Liver (tissue), 9 donors: Measurements from ENCODE around the gene SLC7A6. TPM values are rescaled to one million over a fixed set of nuclear protein-coding genes. Genes with fewer than 3 reads are reported as not detected.

ENCODE experiments used
- DNase-seq: peaks from one replicate; pipeline ENCODE4 v3.0.0-alpha.2; 2017; ENCODE audit warnings: low spot score
- H3K27ac ChIP-seq, 2 donors: one replicate each; pipeline ENCODE4 v1.7.0; 2013; ENCODE audit warnings: inconsistent platforms in 2 of 2, low read length in 2 of 2, control low read depth in 1 of 2, low read depth in 1 of 2, mild to moderate bottlenecking in 1 of 2
- H3K27me3 ChIP-seq, 4 donors: one replicate each; pipeline versions ENCODE4 v1.6.1 to v1.7.0; 2013; ENCODE audit warnings: low read length in 3 of 4, inconsistent platforms in 1 of 4, mild to moderate bottlenecking in 1 of 4, moderate library complexity in 1 of 4; ENCODE audit not compliant: control insufficient read depth in 4 of 4, insufficient read depth in 4 of 4
- H3K36me3 ChIP-seq, 4 donors: one replicate each; pipeline versions ENCODE4 v1.6.1 to v1.7.0; 2013; ENCODE audit warnings: low read length in 3 of 4, mild to moderate bottlenecking in 3 of 4, low read depth in 1 of 4, moderate library complexity in 1 of 4; ENCODE audit not compliant: control insufficient read depth in 4 of 4, insufficient read depth in 3 of 4
- H3K4me1 ChIP-seq, 4 donors: one replicate each; pipeline versions ENCODE4 v1.6.1 to v1.7.0; 2013; ENCODE audit warnings: low read length in 3 of 4, mild to moderate bottlenecking in 3 of 4, moderate library complexity in 1 of 4; ENCODE audit not compliant: control insufficient read depth in 4 of 4, insufficient read depth in 4 of 4
- H3K4me3 ChIP-seq, 3 donors: one replicate each; pipeline versions ENCODE4 v1.6.1 to v1.7.0; 2013; ENCODE audit warnings: low read length in 3 of 3, control low read depth in 1 of 3, low read depth in 1 of 3, mild to moderate bottlenecking in 1 of 3
- H3K9ac ChIP-seq, 2 donors: one replicate each; pipeline ENCODE4 v1.7.0; 2013; ENCODE audit warnings: low read length in 2 of 2, mild to moderate bottlenecking in 2 of 2, moderate library complexity in 2 of 2, control low read depth in 1 of 2, low read depth in 1 of 2
- H3K9me3 ChIP-seq, 4 donors: one replicate each; pipeline versions ENCODE4 v1.6.1 to v1.7.0; 2013; ENCODE audit warnings: low read length in 3 of 4; ENCODE audit not compliant: control insufficient read depth in 4 of 4
- CTCF ChIP-seq: fragments of 150-350 bp; IDR thresholded peaks from 2 replicates; pipeline ENCODE4 v1.5.1; 2017; ENCODE audit warnings: improper control_type of control experiment, low read depth, low read length; ENCODE audit not compliant: missing input control
- EGR1 ChIP-seq, 2 donors: IDR thresholded peaks; 2 replicates each; pipeline ENCODE4 v1.6.1; 2016 to 2018; ENCODE audit warnings: antibody characterized with exemption in 2 of 2, low read depth in 2 of 2
- FOXA1 ChIP-seq: IDR thresholded peaks from 2 replicates; pipeline ENCODE4 v1.6.1; 2016; ENCODE audit warnings: antibody characterized with exemption
- FOXA2 ChIP-seq: IDR thresholded peaks from 2 replicates; pipeline ENCODE4 v1.6.1; 2016; ENCODE audit warnings: antibody characterized with exemption
- GABPA ChIP-seq, 2 donors: IDR thresholded peaks in 1 of 2; conservative IDR thresholded peaks in 1 of 2; 2 replicates each; pipeline ENCODE4 v1.6.1; 2016; ENCODE audit warnings: antibody characterized with exemption in 2 of 2, mild to moderate bottlenecking in 1 of 2, moderate library complexity in 1 of 2
- HNF4A ChIP-seq, 2 donors: conservative IDR thresholded peaks; 2 replicates each; pipeline ENCODE4 v1.6.1; 2016; ENCODE audit warnings: antibody characterized with exemption in 2 of 2, mild to moderate bottlenecking in 2 of 2
- HNF4G ChIP-seq: IDR thresholded peaks from 2 replicates; pipeline ENCODE4 v1.6.1; 2016; ENCODE audit warnings: antibody characterized with exemption
- JUND ChIP-seq, 2 donors: IDR thresholded peaks; 2 replicates each; pipeline ENCODE4 v1.6.1; 2016; ENCODE audit warnings: antibody characterized with exemption in 2 of 2
- NR2F2 ChIP-seq: IDR thresholded peaks from 2 replicates; pipeline ENCODE4 v1.6.1; 2016; ENCODE audit warnings: antibody characterized with exemption
- RXRA ChIP-seq, 2 donors: IDR thresholded peaks; 2 replicates each; pipeline ENCODE4 v1.6.1; 2017 to 2018; ENCODE audit warnings: antibody characterized with exemption in 2 of 2, mild to moderate bottlenecking in 1 of 2
- TAF1 ChIP-seq: conservative IDR thresholded peaks from 2 replicates; pipeline ENCODE4 v1.6.1; 2016; ENCODE audit warnings: antibody characterized with exemption, mild to moderate bottlenecking
- YY1 ChIP-seq: IDR thresholded peaks from 2 replicates; pipeline ENCODE4 v1.6.1; 2016; ENCODE audit warnings: antibody characterized with exemption, mild to moderate bottlenecking
- WGBS: extraction: QIAGEN DNeasy Blood & Tissue Kit; methylation state at CpG from one replicate; pipeline ENCODE4 v1.1.7; 2013; 5-methylcytosine and 5-hydroxymethylcytosine counted together
- polyA plus RNA-seq, 2 donors: library from polyadenylated mRNA; stranded (reverse) in 1 of 2; unstranded in 1 of 2; fragments of 200-250 nt in 1 of 2; fragments of >200 nt in 1 of 2; fragmentation: Nextera tagmentation in 1 of 2; extraction: Ambion mirVana in 1 of 2; gene quantifications; one replicate each; pipeline versions ENCODE4 v1.2.1 to v1.2.3, GENCODE V29; 2013 to 2015
- total RNA-seq, 2 donors: library from RNA; depleted of rRNA; stranded (reverse); fragments of >200 nt; gene quantifications; one replicate each; pipeline ENCODE4 v1.2.3, GENCODE V29; 2014
- TF ChIP-seq, protein P1 (sequence below): IDR thresholded peaks from 2 replicates; pipeline ENCODE4 v1.6.1; 2016; ENCODE audit warnings: antibody characterized with exemption
- TF ChIP-seq, protein P2 (sequence below): IDR thresholded peaks from 2 replicates; pipeline ENCODE4 v1.6.1; 2016; ENCODE audit warnings: antibody characterized with exemption
- TF ChIP-seq, protein P3 (sequence below): IDR thresholded peaks from 2 replicates; pipeline ENCODE4 v1.6.1; 2016; ENCODE audit warnings: antibody characterized with exemption, mild to moderate bottlenecking
- TF ChIP-seq, protein P4 (sequence below): IDR thresholded peaks from 2 replicates; pipeline ENCODE4 v1.6.1; 2016; ENCODE audit warnings: antibody characterized with exemption
- donor health status: healthy.
- donor health status: healthy.
- donor health status: healthy.
- donor health status: healthy.
- donor health status: healthy.

The SLC7A6 gene
- total and polyA plus RNA-seq, 4 donors, result 1.2 to 4.9 (median 1.9) TPM

- H3K27me3 ChIP-seq, result no peaks in the 10 kb centered on the region
- no peaks in the 10 kb centered on the region for H3K4me1 ChIP-seq
- no peak overlapping the region for H3K4me3 ChIP-seq
- peaks cover 10 to 47% (median 33%) of the 10 kb centered on the region in 4 donors for H3K36me3 ChIP-seq
- no peak for DNase-seq
- 95% methylated on average over 13 of the region's 13 CpGs for WGBS
- no peak overlapping the region for H3K9ac ChIP-seq
- H3K9me3 ChIP-seq, result no peaks in the 10 kb centered on the region
- TF ChIP-seq, protein P1, sequence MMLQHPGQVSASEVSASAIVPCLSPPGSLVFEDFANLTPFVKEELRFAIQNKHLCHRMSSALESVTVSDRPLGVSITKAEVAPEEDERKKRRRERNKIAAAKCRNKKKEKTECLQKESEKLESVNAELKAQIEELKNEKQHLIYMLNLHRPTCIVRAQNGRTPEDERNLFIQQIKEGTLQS, result no peak
- TF ChIP-seq GABPA (IDR thresholded peaks at IDR 0.05 in 1 of 2, conservative IDR thresholded peaks at IDR 0.05 in 1 of 2) (no peak), JUND (IDR thresholded peaks at IDR 0.05) (no peak), FOXA1 (no peak), FOXA2 (no peak), TAF1 (no peak), CTCF (no peak), YY1 (no peak), EGR1 (IDR thresholded peaks at IDR 0.05; ENCODE audit: low read depth in 2 of 2) (no peak), HNF4A (conservative IDR thresholded peaks at IDR 0.05) (no peak), RXRA (IDR thresholded peaks at IDR 0.05) (no peak)
- TF ChIP-seq, protein P2, sequence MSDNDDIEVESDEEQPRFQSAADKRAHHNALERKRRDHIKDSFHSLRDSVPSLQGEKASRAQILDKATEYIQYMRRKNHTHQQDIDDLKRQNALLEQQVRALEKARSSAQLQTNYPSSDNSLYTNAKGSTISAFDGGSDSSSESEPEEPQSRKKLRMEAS, result no peak
- TF ChIP-seq, protein P3, sequence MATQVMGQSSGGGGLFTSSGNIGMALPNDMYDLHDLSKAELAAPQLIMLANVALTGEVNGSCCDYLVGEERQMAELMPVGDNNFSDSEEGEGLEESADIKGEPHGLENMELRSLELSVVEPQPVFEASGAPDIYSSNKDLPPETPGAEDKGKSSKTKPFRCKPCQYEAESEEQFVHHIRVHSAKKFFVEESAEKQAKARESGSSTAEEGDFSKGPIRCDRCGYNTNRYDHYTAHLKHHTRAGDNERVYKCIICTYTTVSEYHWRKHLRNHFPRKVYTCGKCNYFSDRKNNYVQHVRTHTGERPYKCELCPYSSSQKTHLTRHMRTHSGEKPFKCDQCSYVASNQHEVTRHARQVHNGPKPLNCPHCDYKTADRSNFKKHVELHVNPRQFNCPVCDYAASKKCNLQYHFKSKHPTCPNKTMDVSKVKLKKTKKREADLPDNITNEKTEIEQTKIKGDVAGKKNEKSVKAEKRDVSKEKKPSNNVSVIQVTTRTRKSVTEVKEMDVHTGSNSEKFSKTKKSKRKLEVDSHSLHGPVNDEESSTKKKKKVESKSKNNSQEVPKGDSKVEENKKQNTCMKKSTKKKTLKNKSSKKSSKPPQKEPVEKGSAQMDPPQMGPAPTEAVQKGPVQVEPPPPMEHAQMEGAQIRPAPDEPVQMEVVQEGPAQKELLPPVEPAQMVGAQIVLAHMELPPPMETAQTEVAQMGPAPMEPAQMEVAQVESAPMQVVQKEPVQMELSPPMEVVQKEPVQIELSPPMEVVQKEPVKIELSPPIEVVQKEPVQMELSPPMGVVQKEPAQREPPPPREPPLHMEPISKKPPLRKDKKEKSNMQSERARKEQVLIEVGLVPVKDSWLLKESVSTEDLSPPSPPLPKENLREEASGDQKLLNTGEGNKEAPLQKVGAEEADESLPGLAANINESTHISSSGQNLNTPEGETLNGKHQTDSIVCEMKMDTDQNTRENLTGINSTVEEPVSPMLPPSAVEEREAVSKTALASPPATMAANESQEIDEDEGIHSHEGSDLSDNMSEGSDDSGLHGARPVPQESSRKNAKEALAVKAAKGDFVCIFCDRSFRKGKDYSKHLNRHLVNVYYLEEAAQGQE, result no peak
- TF ChIP-seq, protein P4, sequence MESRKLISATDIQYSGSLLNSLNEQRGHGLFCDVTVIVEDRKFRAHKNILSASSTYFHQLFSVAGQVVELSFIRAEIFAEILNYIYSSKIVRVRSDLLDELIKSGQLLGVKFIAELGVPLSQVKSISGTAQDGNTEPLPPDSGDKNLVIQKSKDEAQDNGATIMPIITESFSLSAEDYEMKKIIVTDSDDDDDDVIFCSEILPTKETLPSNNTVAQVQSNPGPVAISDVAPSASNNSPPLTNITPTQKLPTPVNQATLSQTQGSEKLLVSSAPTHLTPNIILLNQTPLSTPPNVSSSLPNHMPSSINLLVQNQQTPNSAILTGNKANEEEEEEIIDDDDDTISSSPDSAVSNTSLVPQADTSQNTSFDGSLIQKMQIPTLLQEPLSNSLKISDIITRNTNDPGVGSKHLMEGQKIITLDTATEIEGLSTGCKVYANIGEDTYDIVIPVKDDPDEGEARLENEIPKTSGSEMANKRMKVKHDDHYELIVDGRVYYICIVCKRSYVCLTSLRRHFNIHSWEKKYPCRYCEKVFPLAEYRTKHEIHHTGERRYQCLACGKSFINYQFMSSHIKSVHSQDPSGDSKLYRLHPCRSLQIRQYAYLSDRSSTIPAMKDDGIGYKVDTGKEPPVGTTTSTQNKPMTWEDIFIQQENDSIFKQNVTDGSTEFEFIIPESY, result no peak
- no peak overlapping the region for H3K27ac ChIP-seq
Measured at GRCh38 chr16:68339214-68339613, 74.9 kb downstream of the SLC7A6 start.

- DNase-seq, result no peak
- Histone ChIP-seq H3K4me1 (peaks cover 2 to 20% (median 17%) of the 10 kb centered on the region in 4 donors), H3K9me3 (no peaks in the 10 kb centered on the region), H3K36me3 (peaks cover 10 to 53% (median 32%) of the 10 kb centered on the region in 4 donors), H3K4me3 (no peak overlapping the region), H3K9ac (no peak overlapping the region), H3K27me3 (no peaks in the 10 kb centered on the region), H3K27ac (no peak overlapping the region)
- 95% methylated on average over 7 of the region's 7 CpGs for WGBS
- TF ChIP-seq CTCF (no peak), TAF1 (no peak), EGR1 (IDR thresholded peaks at IDR 0.05; ENCODE audit: low read depth in 2 of 2) (no peak), FOXA1 (no peak), HNF4A (conservative IDR thresholded peaks at IDR 0.05) (no peak), NR2F2 (no peak), HNF4G (no peak), RXRA (IDR thresholded peaks at IDR 0.05) (no peak)
- TF ChIP-seq, protein P1, result no peak
- TF ChIP-seq, protein P4, result no peak
Measured at GRCh38 chr16:68342620-68343019, 78.3 kb downstream of the SLC7A6 start.
